Stimulated activated CD4-positive, alpha-beta T cell treated with anti-CD3 and anti-CD28 coated beads, Interleukin-15, amount 100 ng/mL, for 1 hour (primary cell): ENCODE data around the gene OSTM1.

Experiments
- DNase-seq, 2 donors: peaks; one replicate each; pipeline ENCODE4 v3.0.0-alpha.2; 2020; ENCODE audit warnings: low read depth in 1 of 2, low spot score in 1 of 2

OSTM1 gene

DNA sequence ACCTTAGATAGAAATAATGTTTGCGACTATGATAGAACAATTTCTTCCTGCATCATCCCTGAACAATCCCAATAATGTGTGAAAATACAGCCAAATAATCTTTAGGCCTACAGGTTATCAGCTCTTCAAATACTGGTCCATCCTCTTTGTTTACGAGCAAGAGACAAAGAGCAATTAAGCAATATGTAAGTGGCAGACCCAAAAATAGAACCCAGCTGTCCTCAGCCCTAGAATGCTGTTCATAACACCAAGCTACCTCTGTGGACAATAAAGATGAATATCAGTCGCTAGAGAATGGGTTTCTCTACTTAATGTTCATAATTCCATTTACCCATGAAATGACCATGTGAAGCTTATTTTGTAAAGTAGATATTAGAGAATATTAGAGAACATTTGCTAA is 28.4 kb upstream of the OSTM1 start:
- DNase-seq, result no peak

DNA sequence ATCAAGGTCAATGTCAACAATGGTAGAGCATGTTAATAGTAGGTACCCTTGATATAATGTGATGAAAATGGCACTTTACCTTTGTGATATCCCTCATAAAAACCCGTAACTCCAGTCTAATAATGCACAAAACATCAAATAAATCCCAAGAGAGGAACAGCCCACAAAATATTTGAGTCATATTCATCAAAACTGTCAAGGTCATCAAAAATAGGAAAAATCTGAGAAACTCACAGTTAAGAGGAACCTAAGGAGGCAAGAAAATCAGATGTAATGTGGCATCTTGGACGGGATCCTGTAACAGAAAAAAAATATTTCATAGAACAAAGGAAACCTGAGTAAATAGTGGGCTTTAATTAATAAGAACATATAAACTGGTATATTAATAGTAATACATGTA is 25.5 kb upstream of the OSTM1 start:
- DNase-seq, result no peak

DNA sequence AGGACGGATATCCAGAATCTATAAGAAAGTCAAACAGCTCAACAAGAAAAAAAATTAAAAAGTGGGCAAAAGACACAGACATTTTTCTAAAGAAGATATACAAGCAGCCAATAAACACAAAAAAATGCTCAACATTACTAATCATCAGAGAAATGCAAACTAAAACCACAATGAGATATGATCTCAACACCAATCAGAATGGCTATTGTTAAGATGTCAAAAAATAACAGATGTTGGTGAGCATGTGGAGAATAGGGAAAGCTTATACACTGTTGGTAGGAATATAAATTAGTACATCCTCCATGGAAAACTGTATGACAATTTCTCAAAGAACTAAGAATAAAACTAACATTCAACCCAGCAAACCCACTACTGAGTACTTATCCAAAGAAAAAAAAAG is 23.3 kb upstream of the OSTM1 start:
- DNase-seq, result no peak

DNA sequence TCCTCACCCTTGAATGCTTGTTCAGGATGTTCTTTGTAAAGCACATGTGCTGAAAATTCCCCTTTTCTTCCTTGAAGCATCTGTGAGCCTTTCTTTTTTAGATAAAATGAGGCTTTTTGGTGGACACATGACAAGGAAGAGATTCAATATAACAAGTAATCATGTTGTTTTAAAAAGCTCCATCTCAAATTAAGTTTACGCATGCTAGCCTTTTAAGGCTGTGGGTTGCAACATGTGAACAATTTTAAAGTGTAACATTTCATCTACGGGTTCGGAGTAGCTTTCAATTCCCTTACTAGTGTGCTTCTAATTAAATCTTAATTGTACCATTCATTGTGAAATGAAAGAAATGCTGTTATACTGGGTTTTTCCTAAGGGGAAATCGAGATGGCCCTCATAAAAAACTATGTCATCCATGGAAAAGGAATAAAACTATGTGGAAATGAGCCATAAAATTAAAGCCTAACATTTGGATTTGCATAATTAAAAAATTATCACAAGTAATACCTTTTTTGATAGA is 19.3 kb upstream of the OSTM1 start:
- DNase-seq, result no peak

DNA sequence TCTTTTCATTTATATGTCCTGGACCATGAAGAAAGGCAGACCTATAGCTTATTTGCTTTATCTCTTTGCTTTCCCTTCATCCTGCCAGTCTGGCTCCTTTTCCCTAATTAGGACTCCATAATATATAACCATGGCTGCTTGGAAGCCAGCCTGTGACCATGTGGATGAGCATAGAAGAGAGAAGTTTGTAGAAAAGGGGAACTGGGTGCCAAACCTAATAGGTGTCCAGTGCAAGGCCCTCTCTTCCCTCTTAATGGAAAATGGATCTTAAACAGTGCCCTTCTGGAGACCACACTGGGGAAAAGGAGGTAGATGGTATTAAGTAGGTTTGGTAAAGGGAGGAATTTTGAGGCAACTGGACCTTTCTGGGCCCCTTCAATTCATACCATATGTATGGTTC is 16.7 kb upstream of the OSTM1 start:
- DNase-seq, result no peak

DNA sequence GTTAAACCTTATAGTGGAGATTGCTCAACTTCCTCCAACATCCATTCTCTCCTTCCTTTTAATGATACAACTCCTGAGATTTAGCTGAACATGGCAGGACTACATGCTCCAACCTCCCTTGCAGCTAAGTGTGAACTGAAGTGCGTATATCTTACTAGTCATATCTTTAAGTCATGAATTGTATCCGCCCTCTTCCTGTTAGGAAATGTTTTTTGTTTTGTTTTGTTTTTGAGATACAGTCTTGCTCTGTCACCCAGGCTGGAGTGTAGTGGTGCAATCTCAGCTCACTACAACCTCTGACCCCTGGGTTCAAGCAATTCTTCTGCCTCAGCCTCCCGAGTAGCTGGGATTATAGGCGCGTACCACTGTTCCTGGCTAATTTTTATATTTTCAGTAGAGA is 8.8 kb upstream of the OSTM1 start:
- no peak for DNase-seq

DNA sequence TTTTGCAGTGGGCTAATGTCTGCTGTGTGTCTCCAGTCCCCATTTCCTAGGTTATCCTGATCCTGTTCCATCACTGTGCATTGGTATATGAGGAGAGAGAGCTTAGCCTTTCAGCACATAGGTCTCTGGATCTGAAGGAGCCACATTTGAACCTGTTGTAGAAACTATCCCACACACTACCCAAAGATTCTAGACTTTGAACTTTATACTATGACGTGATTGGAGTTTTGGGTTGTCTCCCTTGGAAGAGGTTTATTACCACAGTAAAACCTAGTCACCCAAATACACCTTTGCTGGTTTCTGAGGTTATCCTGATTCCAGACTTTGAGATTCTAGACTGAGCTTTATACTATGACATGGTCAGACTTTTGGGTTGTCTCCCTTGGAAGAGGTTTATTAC is 8.0 kb upstream of the OSTM1 start:
- DNase-seq, result no peak

DNA sequence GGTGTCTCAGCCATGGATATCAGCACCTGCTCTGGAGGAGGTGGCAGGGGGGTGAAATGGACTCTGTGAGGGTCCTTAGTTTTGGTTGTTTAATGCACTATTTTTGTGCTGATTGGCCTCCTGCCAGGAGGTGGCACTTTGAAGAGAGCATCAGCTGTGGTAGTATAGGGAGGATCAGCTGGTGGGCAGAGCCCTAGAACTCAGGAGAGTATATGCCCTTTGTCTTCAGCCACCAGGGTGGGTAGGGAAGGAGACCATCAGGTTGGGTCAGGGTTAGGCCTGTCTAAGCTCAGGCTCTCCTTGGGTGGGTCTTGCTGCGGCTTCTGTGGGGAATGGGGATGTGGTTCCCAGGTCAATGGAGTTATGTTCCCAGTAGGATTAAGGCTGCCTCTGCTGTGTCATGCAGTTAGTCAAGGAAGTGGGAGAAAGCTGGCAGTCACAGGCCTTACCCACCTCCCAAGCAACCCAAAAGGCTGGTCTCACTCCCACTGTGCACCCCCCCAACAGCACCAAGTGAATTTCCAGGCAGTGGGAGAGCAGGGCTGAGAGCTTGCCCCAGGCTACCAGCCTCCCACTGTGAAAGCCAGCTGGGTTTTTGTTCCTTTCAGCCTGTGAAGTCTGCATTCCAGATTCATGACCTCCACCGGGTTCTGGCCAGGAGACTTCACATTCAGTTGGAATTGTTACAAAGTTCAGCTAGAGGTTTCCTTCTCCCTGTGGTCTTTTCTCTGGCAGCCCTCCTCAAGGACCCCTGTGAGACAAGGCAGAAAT is 5.7 kb upstream of the OSTM1 start:
- DNase-seq, result no peak

DNA sequence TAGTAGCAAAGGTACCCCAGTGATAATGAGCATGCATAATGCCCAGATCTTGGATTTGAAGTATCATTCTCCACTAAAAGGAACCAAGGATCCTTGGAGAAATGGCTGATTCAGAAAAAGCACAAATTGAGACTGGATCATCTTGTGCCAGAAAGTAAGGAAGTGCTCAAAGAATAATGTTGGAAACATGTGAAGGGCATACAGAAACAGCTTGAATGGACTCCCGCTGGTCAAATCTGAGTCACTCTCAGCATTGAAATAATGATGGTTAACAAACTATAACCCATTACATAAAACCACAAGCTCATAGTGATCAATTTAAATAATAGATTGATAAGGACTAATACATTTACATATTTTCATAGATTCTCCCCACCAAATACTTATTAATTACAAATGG is 3.6 kb upstream of the OSTM1 start:
- no peak for DNase-seq

DNA sequence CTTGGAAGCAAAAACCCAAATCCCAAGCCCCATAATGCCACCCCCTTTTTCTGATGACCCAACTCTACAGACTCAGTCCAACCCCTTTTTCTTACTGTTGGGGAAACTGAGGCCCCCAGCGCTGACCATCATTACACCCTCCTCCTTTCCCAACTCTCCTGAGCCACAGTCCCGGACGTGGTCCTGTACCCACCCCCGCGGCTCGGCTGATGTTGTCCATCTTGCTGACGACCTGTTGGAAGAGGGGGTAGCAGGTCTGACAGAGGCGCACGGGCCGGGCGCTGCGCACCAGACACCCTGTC is 533 bp downstream of the OSTM1 start:
- no peak for DNase-seq

DNA sequence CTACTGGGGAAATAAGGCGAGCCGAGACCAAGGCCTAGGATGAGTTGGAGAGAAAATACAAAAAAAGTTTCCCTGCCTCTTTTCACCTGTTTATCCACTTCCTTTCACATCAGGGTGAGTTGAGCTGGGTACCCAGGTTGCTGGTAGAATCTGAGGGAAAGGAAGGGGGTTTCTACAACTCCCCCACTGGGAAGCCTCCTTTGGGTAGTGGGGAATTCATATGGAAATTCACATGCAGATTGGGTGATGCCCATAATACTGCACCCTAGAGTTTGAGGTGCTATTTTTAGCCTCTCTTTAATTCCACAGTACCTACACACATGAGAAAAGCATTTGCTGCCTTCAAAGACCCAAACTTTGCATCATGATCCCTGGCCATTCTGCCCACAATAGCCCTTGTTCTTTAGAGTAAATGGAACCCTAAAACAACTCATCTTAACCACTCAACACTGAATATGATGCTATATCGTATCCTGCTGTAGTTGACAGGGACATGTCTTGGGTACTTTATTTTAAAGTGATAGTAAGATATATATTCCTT is 2.7 kb downstream of the OSTM1 start:
- no peak for DNase-seq

DNA sequence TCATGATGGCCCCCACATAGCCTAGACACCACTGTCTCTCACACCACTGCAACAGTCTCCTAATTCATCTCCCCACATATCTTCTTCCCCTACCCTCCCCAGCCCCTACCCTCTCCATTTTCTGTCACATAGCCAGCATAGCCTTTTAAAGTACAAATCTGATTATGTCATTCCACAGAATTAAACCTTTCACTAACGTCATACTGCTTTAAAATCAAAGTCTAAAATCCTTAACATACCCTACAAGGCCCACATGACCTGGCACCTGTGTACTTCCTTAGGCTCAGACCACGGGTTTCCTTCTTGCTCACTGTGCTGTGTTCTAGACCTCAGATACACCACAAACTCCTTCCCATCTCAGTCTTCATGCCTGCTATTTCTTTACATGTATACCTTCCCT is 5.9 kb downstream of the OSTM1 start:
- no peak for DNase-seq

DNA sequence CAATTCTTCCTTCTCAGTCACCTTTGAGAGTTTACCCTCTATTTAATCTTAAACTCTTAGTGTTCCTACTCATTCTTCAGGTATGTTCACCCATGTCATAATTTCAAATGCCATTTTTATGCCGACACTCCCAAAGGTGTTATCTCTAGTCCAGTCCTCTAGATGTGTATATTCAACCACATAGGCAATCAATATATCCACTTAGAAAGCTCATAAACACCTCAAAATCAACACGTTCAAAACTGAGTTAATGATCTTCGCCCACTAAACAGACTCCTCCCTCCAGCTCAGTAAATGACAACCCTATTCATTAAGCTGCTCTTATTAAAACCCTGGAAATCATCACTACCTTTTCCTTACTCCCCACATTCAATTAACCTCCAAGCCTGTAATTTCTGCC is 6.4 kb downstream of the OSTM1 start:
- DNase-seq, result no peak

DNA sequence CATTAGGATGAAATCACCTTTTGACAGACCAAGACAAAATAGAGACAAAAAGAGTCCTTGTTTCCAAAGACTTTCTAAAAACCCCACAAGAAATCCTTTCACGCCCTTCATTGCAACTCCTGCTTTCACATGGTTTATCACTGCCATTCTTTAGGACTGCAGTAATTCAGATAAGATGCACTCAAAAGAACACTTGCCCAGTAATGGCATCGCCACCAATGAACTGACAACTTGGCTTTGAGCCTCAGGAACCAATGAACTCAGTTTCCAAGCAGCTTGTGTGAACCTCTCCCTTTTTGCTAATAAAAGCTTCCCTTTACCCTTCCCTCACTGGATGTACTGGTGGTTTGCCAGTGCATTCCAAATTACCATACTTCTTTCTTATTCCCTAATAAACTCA is 21.8 kb downstream of the OSTM1 start:
- no peak for DNase-seq

DNA sequence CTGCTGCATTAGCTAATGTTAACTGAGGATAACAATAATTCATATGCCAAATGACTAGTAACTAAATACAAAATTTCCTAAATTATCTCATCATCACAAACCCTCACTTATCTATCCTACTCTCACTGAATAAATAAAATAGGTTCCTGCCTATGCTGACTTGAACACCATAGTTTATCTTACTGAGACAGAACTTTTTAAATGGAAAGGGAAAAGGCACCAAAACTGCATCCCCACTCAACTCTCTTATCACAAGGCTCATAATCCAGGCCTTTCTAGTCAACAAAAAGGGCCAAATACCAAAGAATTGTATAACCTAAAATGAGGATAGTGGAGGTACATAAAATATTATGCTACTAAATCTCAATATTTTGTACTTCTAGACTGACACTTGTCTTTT is 23.1 kb downstream of the OSTM1 start:
- DNase-seq, result no peak

DNA sequence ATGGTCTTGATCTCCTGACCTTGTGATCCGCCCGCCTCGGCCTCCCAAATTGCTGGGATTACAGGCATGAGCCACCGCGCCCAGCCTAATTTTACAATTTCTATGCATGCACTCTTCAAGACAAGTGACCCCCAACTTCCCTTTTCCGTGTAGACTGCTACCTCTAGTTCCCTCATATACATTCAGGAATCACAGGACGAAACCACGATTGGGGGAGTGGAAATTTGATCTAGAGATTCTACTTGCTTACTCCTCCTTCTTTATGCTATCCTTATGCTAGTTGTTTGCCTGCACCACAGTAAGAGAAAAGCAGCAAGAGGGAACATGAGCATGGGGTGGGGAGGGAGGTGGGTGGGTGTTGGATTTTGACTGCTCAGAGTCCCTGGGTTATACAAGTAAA is 34.9 kb downstream of the OSTM1 start:
- no peak for DNase-seq

DNA sequence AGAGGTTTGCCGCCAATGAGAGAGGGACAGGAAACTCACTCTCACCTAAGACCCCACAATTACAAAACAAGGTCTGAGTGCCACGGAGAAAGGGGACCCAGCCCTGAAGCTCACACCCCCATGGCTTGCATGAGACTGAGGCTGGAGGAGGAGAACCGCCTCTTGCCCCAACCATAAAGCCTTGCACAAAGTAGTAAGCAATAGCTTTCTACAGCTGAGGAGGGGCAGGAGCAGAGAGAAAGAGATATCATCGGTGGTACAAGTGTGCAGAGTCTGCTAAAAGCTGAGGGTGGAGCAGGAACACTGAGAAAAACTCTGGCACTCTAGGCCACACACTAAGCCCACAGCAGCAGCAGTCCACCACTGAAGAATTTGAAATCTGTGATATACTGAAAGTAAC is 37.7 kb downstream of the OSTM1 start:
- DNase-seq, result no peak

DNA sequence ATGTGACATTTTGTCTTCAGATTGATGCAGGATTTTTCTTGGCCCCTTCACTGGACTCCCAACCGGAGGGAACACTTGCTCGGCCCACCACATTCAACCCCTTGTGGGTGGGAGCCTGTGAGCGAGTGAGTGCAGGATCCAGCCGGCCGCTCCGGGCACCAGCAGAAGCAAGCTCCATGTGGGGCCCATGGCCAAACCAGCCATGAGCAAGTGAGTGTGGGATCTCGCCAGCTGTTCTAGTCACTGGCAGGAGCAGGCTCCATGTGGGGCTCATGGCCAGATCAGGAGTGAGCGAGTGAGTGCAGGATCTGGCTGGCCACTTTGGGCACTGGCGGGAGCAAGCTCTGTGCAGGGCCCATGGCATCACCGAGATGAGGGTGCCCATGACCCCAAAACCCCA is 42.6 kb downstream of the OSTM1 start:
- no peak for DNase-seq

DNA sequence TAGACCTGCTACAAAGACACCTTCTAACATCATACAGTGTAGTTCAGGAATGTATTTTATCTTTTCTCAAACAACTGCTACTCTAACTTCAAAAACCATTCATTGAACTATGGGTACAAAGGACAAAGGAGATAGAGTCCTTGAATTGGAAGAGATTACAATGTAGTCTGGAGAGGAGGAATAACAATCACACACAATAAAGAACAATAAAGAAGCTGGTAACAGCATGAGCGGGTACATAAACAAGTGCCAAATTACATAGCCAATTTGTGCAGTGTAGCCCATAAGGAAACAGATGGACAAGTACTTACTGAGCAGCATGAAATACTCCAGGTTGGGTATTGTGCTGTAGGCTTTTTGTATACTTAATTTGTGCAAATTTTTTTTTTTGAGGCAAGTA is 44.3 kb downstream of the OSTM1 start:
- no peak for DNase-seq

DNA sequence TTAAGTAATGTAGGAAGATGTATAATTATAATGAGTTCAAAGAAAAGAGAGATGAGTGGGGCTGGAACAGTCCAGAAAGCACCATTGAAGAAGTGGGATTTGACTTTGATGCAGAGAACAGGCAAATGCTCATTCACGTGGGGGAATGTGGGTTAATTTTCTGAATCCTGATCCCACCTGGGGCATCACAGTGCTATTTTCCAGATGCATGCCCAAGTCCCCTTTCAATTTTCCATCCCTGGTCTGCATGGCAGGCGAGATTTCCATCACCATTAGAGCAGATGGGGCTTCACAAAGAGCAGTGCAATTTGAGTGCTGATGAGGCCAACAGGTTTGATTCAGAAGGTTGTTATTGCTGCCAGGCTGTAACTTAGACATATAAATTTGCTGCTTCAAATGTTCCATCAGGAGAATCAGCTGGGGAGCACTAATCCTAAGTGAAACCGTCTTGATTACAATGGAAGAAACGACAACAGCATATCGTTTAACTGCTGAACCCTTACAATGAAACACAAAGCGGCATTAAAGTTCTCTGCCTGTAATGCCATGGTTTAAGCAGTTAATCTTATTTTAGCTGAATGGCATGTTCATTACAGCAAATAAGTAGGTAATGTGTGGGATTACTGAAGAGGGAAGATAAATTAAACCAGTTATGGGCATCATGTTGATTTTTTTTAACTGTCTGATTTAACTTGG is 45.2 kb downstream of the OSTM1 start:
- DNase-seq, result no peak

DNA sequence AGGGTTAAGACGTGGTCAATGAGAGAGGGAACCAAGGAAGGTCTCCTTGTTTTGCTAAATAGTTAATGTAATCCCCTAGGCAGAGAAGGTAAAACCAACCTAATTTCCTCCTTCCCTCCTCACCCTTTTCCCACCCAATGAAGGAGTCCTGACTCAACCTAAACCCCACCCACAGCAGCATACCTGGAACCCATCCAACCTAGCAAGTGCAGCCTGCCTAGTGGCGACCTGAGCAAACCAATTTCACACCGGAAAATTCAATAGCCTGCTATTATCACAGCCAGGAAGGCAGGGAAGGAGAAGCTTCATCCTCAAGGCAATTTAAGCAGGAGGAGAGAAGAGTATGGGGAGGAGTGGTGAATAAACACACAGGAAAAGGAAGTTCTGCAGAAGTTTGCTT is 46.9 kb downstream of the OSTM1 start:
- no peak for DNase-seq

DNA sequence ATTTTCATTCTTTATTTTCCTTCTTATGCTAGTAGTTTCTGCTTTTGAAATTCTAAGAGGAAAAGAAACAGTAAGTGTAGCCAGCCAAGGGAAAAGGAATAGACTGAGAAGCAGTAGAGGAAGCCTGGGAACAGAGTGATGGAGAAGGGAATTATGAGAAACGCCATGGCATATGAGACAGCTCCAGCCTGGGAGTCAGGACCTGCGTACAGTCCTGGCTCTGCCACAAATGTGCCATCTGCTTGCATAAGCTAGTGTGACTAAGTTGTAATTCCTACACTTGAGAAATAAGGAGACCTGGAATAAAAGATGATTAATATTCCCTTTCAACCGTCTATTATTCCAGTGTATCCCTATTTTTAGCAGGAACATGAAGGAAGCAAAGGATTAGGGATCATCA is 47.5 kb downstream of the OSTM1 start:
- no peak for DNase-seq
